H9 (cell line): ENCODE measurements around the gene RNLS. TPM values are rescaled to one million over a fixed set of nuclear protein-coding genes. Genes with fewer than 3 reads are reported as not detected.

Source experiments
- DNase-seq: peaks from one replicate; pipeline ENCODE4 v3.0.0-alpha.2; 2017
- H2AFZ ChIP-seq: one replicate; pipeline ENCODE4 v1.6.1; 2013; ENCODE audit warnings: mild to moderate bottlenecking, low read length, control low read depth, moderate library complexity
- H2AK5ac ChIP-seq: 2 replicates; pipeline ENCODE4 v1.6.1; 2013; ENCODE audit warnings: low read length, control low read depth, mixed read lengths; ENCODE audit not compliant: insufficient read length
- H2BK120ac ChIP-seq: one replicate; pipeline ENCODE4 v1.6.1; 2013; ENCODE audit warnings: low read depth, mild to moderate bottlenecking, low read length, control low read depth, inconsistent platforms; ENCODE audit not compliant: poor library complexity, severe bottlenecking
- H2BK12ac ChIP-seq: 2 replicates; pipeline ENCODE4 v1.6.1; 2013; ENCODE audit warnings: low read length, control low read depth, mixed read lengths, low read depth; ENCODE audit not compliant: insufficient read length
- H2BK15ac ChIP-seq: 2 replicates; pipeline ENCODE4 v1.6.1; 2013; ENCODE audit warnings: low read depth, low read length, control low read depth
- H2BK20ac ChIP-seq: one replicate; pipeline ENCODE4 v1.6.1; 2013; ENCODE audit warnings: low read depth, mild to moderate bottlenecking, low read length, control low read depth, inconsistent platforms; ENCODE audit not compliant: poor library complexity, severe bottlenecking
- H2BK5ac ChIP-seq: 2 replicates; pipeline ENCODE4 v1.6.1; 2013; ENCODE audit warnings: low read length, control low read depth, mixed read lengths; ENCODE audit not compliant: insufficient read length
- H3K14ac ChIP-seq: 2 replicates; pipeline ENCODE4 v1.6.1; 2013; ENCODE audit warnings: low read length, control low read depth; ENCODE audit not compliant: insufficient read depth
- H3K18ac ChIP-seq: 2 replicates; pipeline ENCODE4 v1.6.1; 2013; ENCODE audit warnings: low read depth, mild to moderate bottlenecking, mixed read lengths, low read length, control low read depth; ENCODE audit not compliant: insufficient read length
- H3K23ac ChIP-seq: 2 replicates; pipeline ENCODE4 v1.6.1; 2013; ENCODE audit warnings: low read length, control low read depth, mixed read lengths, low read depth; ENCODE audit not compliant: insufficient read length
- H3K23me2 ChIP-seq: 2 replicates; pipeline ENCODE4 v1.6.1; 2013; ENCODE audit warnings: low read depth, mild to moderate bottlenecking, mixed read lengths, low read length, control low read depth; ENCODE audit not compliant: insufficient read length, poor library complexity, severe bottlenecking
- H3K27ac ChIP-seq: 2 replicates; pipeline ENCODE4 v1.5.1; 2013; ENCODE audit warnings: low read length, control low read depth, mixed read lengths, low read depth; ENCODE audit not compliant: insufficient read length
- H3K27me3 ChIP-seq: 2 replicates; pipeline ENCODE4 v1.6.1; 2013; ENCODE audit warnings: low read length, control low read depth, inconsistent platforms; ENCODE audit not compliant: insufficient read depth
- H3K4ac ChIP-seq: 2 replicates; pipeline ENCODE4 v1.6.1; 2013; ENCODE audit warnings: low read depth, mild to moderate bottlenecking, control low read depth, inconsistent platforms, low read length, moderate library complexity
- H3K4me1 ChIP-seq: 2 replicates; pipeline ENCODE4 v1.6.1; 2013; ENCODE audit warnings: low read length, control low read depth, inconsistent platforms; ENCODE audit not compliant: insufficient read depth
- H3K4me2 ChIP-seq: 2 replicates; pipeline ENCODE4 v1.6.1; 2013; ENCODE audit warnings: low read length, control low read depth, mixed read lengths; ENCODE audit not compliant: insufficient read length, insufficient read depth
- H3K56ac ChIP-seq: 2 replicates; pipeline ENCODE4 v1.6.1; 2013; ENCODE audit warnings: low read depth, mild to moderate bottlenecking, mixed read lengths, low read length, control low read depth; ENCODE audit not compliant: insufficient read length
- H3K79me1 ChIP-seq: 2 replicates; pipeline ENCODE4 v1.6.1; 2013; ENCODE audit warnings: low read depth, mild to moderate bottlenecking, moderate library complexity, low read length, control low read depth, inconsistent platforms; ENCODE audit not compliant: insufficient read depth, poor library complexity, severe bottlenecking
- H3K79me2 ChIP-seq: 2 replicates; pipeline ENCODE4 v1.6.1; 2013; ENCODE audit warnings: low read length, control low read depth, inconsistent platforms; ENCODE audit not compliant: insufficient read depth
- H3K9ac ChIP-seq: 2 replicates; pipeline ENCODE4 v1.6.1; 2013; ENCODE audit warnings: low read length, control low read depth, mixed read lengths; ENCODE audit not compliant: insufficient read length; ENCODE audit errors: extremely low read depth
- H3K9me3 ChIP-seq: one replicate; pipeline ENCODE4 v1.6.1; 2013; ENCODE audit warnings: low read depth, low read length, inconsistent platforms; ENCODE audit not compliant: control insufficient read depth
- H3T11ph ChIP-seq: one replicate; pipeline ENCODE4 v1.6.1; 2013; ENCODE audit warnings: mild to moderate bottlenecking, low read length, control low read depth, inconsistent platforms
- H4K20me1 ChIP-seq: one replicate; pipeline ENCODE4 v1.6.1; 2013; ENCODE audit not compliant: control insufficient read depth, insufficient read length, insufficient read depth
- H4K5ac ChIP-seq: 2 replicates; pipeline ENCODE4 v1.6.1; 2013; ENCODE audit warnings: low read depth, mild to moderate bottlenecking, mixed read lengths, low read length, control low read depth; ENCODE audit not compliant: insufficient read length
- H4K8ac ChIP-seq: replicated peaks from 2 replicates; pipeline ENCODE4 v1.6.1; 2013; ENCODE audit warnings: low read length, control low read depth, mixed read lengths, low read depth; ENCODE audit not compliant: insufficient read length
- H4K91ac ChIP-seq: 2 replicates; pipeline ENCODE4 v1.6.1; 2013; ENCODE audit warnings: low read depth, mild to moderate bottlenecking, moderate library complexity, mixed read lengths, low read length, control low read depth; ENCODE audit not compliant: insufficient read length
- H3K27ac Mint-ChIP-seq, 3 experiments: 2 replicates in 2 of 3; 3 replicates in 1 of 3; pipeline ENCODE4 v1.8.0; 2020 to 2021; ENCODE audit warnings: mixed read lengths in 3 of 3, mild to moderate bottlenecking in 1 of 3, moderate library complexity in 1 of 3
- H3K27me3 Mint-ChIP-seq: 2 replicates; pipeline ENCODE4 v1.8.0; 2021; ENCODE audit warnings: low read depth, mild to moderate bottlenecking, moderate library complexity, mixed read lengths
- H3K36me3 Mint-ChIP-seq, 3 experiments: 2 replicates in 2 of 3; 3 replicates in 1 of 3; pipeline ENCODE4 v1.8.0; 2020 to 2021; ENCODE audit warnings: low read depth in 3 of 3, mixed read lengths in 3 of 3; ENCODE audit not compliant: insufficient read depth in 1 of 3
- H3K4me1 Mint-ChIP-seq, 2 experiments: 2 replicates each; pipeline ENCODE4 v1.8.0; 2020; ENCODE audit warnings: mixed read lengths in 2 of 2
- H3K4me3 Mint-ChIP-seq, 2 experiments: 2 replicates in 1 of 2; 3 replicates in 1 of 2; pipeline ENCODE4 v1.8.0; 2020 to 2021; ENCODE audit warnings: mild to moderate bottlenecking in 2 of 2, mixed read lengths in 2 of 2, moderate library complexity in 1 of 2
- H3K9me3 Mint-ChIP-seq, 2 experiments: 2 replicates in 1 of 2; 3 replicates in 1 of 2; pipeline ENCODE4 v1.8.0; 2020; ENCODE audit warnings: mild to moderate bottlenecking in 2 of 2, mixed read lengths in 2 of 2, moderate library complexity in 1 of 2
- CTCF ChIP-seq: fragments of 200-600 bp; sonication (generic); conservative IDR thresholded peaks from 3 replicates; pipeline ENCODE4 v1.8.0; 2021; ENCODE audit warnings: antibody characterized with exemption, mild to moderate bottlenecking
- WGBS: extraction: QIAGEN DNeasy Blood & Tissue Kit; methylation state at CpG from one replicate; pipeline ENCODE4 v1.1.7; 2013; ENCODE audit warnings: missing lambda C conversion rate, low lambda C conversion rate, mixed read lengths; ENCODE audit not compliant: insufficient read length; ENCODE audit errors: extremely low coverage; 5-methylcytosine and 5-hydroxymethylcytosine counted together
- total RNA-seq: library from RNA; stranded (reverse); gene quantifications from 2 replicates; pipeline ENCODE4 v1.2.1, GENCODE V29; 2021

Gene RNLS
- total RNA-seq, 1 experiment from 2014 or later, result 7.5 TPM

- H4K5ac ChIP-seq, result no peak overlapping the region
- no peak overlapping the region for H2BK5ac ChIP-seq
- H3K14ac ChIP-seq, result no peak overlapping the region
- H2BK12ac ChIP-seq, result no peak overlapping the region
- no peak overlapping the region for H2BK120ac ChIP-seq
- no peak overlapping the region for H2BK20ac ChIP-seq
- H3K56ac ChIP-seq, result no peak overlapping the region
- no peak overlapping the region for H3T11ph ChIP-seq
- H3K4me1 ChIP-seq, result no peaks in the 10 kb centered on the region
- no peak overlapping the region for H3K23ac ChIP-seq
- Mint-ChIP-seq H3K27ac (no peak overlapping the region), H3K4me1 (no peaks in the 10 kb centered on the region), H3K4me3 (no peak overlapping the region), H3K9me3 (no peaks in the 10 kb centered on the region), H3K27me3 (no peaks in the 10 kb centered on the region), H3K36me3 (no peaks in the 10 kb centered on the region)
- no peaks in the 10 kb centered on the region for H3K27me3 ChIP-seq
- TF ChIP-seq CTCF, result no peak
- no peak overlapping the region for H3K9ac ChIP-seq
- no peaks in the 10 kb centered on the region for H3K23me2 ChIP-seq
- H3K9me3 ChIP-seq, result no peaks in the 10 kb centered on the region
- no peak overlapping the region for H3K18ac ChIP-seq
- H4K20me1 ChIP-seq, result no peaks in the 10 kb centered on the region
- H2AK5ac ChIP-seq, result no peak overlapping the region
- no peak overlapping the region for H4K8ac ChIP-seq
- no peaks in the 10 kb centered on the region for H3K79me1 ChIP-seq
- no peak overlapping the region for H3K4me2 ChIP-seq
- no CpG with 5 or more reads among the region's 1 CpG for WGBS
- H3K4ac ChIP-seq, result no peak overlapping the region
- no peak for DNase-seq
- H4K91ac ChIP-seq, result no peak overlapping the region
- H2AFZ ChIP-seq, result no peak overlapping the region
- no peaks in the 10 kb centered on the region for H3K79me2 ChIP-seq
- no peak overlapping the region for H2BK15ac ChIP-seq
- no peak overlapping the region for H3K27ac ChIP-seq
Observed at GRCh38 chr10:88377510-88377909, 205.6 kb downstream of the RNLS start.
